Spleen (tissue), 7 donors: ENCODE data around the gene SUPT20HL2.

ENCODE experiments used
- POLR2AphosphoS5 ChIP-seq, 3 donors: sonication (generic); formaldehyde crosslinking; IDR thresholded peaks; one replicate each; pipeline ENCODE4 v1.5.1; 2017; ENCODE audit warnings: antibody characterized with exemption in 3 of 3
- TF ChIP-seq, protein P1 (sequence below), 11 experiments: fragments of 200-600 bp in 7 of 11; fragments of 450-650 bp in 4 of 11; sonication (generic) in 4 of 11; IDR thresholded peaks in 8 of 11; conservative IDR thresholded peaks in 3 of 11; 1 replicate in 7 of 11; 2 replicates in 4 of 11; pipeline versions ENCODE4 v1.4.0 to v1.8.0; 2016 to 2021; ENCODE audit warnings: antibody characterized with exemption in 11 of 11, inconsistent platforms in 4 of 11, mild to moderate bottlenecking in 1 of 11
- donor health status: DM: no; HTN: no; CAD: no; lungs with moderate emphysema.
- donor health status: DM: no; HTN: no; CAD: no.
- donor health status: DM: no; HTN: no; CAD: no.

DNA sequence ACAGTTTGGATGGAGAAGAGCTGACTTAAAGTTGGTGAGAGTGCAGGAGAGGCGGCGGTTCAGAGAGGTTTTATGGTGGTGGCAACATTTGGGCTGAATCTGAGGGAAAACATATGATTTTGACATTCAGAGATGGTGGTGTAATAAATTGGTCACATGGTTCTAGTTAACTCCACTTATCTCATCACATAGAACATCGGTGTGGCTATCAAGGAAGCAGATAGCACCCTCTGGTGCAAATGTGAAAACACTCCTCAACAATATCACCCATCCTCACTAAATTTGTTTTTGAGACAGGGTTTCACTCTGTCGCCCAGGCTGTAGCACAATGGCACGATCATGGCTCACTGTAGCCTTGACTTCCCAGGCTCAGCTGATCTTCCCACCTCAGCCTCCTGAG is 28.8 kb downstream of the SUPT20HL2 start:
- TF ChIP-seq, protein P1, sequence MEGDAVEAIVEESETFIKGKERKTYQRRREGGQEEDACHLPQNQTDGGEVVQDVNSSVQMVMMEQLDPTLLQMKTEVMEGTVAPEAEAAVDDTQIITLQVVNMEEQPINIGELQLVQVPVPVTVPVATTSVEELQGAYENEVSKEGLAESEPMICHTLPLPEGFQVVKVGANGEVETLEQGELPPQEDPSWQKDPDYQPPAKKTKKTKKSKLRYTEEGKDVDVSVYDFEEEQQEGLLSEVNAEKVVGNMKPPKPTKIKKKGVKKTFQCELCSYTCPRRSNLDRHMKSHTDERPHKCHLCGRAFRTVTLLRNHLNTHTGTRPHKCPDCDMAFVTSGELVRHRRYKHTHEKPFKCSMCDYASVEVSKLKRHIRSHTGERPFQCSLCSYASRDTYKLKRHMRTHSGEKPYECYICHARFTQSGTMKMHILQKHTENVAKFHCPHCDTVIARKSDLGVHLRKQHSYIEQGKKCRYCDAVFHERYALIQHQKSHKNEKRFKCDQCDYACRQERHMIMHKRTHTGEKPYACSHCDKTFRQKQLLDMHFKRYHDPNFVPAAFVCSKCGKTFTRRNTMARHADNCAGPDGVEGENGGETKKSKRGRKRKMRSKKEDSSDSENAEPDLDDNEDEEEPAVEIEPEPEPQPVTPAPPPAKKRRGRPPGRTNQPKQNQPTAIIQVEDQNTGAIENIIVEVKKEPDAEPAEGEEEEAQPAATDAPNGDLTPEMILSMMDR (IDR thresholded peaks at IDR 0.05 in 8 of 11, conservative IDR thresholded peaks at IDR 0.05 in 3 of 11) = no peak
- TF ChIP-seq POLR2AphosphoS5 (IDR thresholded peaks at IDR 0.05) = no peak
